Stimulated activated CD4-positive, alpha-beta T cell treated with anti-CD3 and anti-CD28 coated beads, Interleukin-2, amount 100 ng/mL, for 48 hours (primary cell): ENCODE measurements around the gene SLC47A2.
A peak's percentile ranks its signal among the peaks of the same experiment; 100 is the strongest.

Source experiments
- DNase-seq, 2 donors: peaks; one replicate each; pipeline ENCODE4 v3.0.0-alpha.2; 2020

SLC47A2 gene

GRCh38 chr17:19725486-19725885 lies 9.1 kb upstream of the SLC47A2 start:
- DNase-seq: no peak

GRCh38 chr17:19724501-19725420 lies 8.4 kb upstream of the SLC47A2 start:
- DNase-seq: peak; percentile 37 to 53

GRCh38 chr17:19723964-19724363 lies 7.6 kb upstream of the SLC47A2 start:
- DNase-seq: no peak

GRCh38 chr17:19720631-19721426 lies 4.4 kb upstream of the SLC47A2 start:
- no peak for DNase-seq

GRCh38 chr17:19720210-19720475 lies 3.8 kb upstream of the SLC47A2 start:
- DNase-seq: no peak

- no peak for DNase-seq
Measured at GRCh38 chr17:19719355-19720209, 3.2 kb upstream of the SLC47A2 start.

- no peak for DNase-seq
Measured at GRCh38 chr17:19718613-19719354, 2.4 kb upstream of the SLC47A2 start.

GRCh38 chr17:19718041-19718612 lies 1.7 kb upstream of the SLC47A2 start:
- DNase-seq: no peak

GRCh38 chr17:19717411-19717908 lies 1.1 kb upstream of the SLC47A2 start:
- no peak for DNase-seq

- DNase-seq: no peak
Measured at GRCh38 chr17:19717031-19717360, 612 bp upstream of the SLC47A2 start.

GRCh38 chr17:19714542-19715411 lies 1.6 kb downstream of the SLC47A2 start:
- DNase-seq: no peak

- no peak for DNase-seq
Measured at GRCh38 chr17:19713901-19714361, 2.5 kb downstream of the SLC47A2 start.

- DNase-seq: no peak
Measured at GRCh38 chr17:19713462-19713861, 2.9 kb downstream of the SLC47A2 start.

- DNase-seq: no peak
Measured at GRCh38 chr17:19712436-19713004, 3.9 kb downstream of the SLC47A2 start.

- DNase-seq: no peak
Measured at GRCh38 chr17:19709841-19710240, 6.5 kb downstream of the SLC47A2 start.

- no peak for DNase-seq
Measured at GRCh38 chr17:19708431-19709175, 7.8 kb downstream of the SLC47A2 start.

- no peak for DNase-seq
Measured at GRCh38 chr17:19707728-19708221, 8.6 kb downstream of the SLC47A2 start.

GRCh38 chr17:19706791-19707727 lies 9.3 kb downstream of the SLC47A2 start:
- DNase-seq: no peak
